ENCODE data around the gene ODF2L. TPM values are rescaled to one million over a fixed set of nuclear protein-coding genes. Genes with fewer than 3 reads are reported as not detected.

ODF2L gene
- total RNA-seq, 2 donors from 2014 or later: 47.9 to 54.2 TPM

- no peak for TF ChIP-seq POLR2AphosphoS5 (IDR thresholded peaks at IDR 0.05)
- TF ChIP-seq POLR2A (IDR thresholded peaks at IDR 0.05): no peak
- TF ChIP-seq CTCF (IDR thresholded peaks at IDR 0.05): no peak
- no peak for DNase-seq (ENCODE audit: low spot score)
- intact Hi-C loops (cut with DNase I): no loop called here
- H3K27ac ChIP-seq: no peak overlapping the region
- H3K36me3 ChIP-seq: no peaks in the 10 kb centered on the region
- no peaks in the 10 kb centered on the region for H3K4me1 ChIP-seq (replicated peaks)
- no peaks in the 10 kb centered on the region for H3K27me3 ChIP-seq (replicated peaks; ENCODE audit: insufficient read depth)
- H3K4me3 ChIP-seq: no peak overlapping the region
- H3K9me3 ChIP-seq: no peaks in the 10 kb centered on the region
Observed at GRCh38 chr1:86370601-86371022, 25.5 kb downstream of the ODF2L start.

GRCh38 chr1:86365896-86366295, 30.2 kb downstream of the ODF2L start:
- H3K27ac ChIP-seq: no peak overlapping the region
- H3K9me3 ChIP-seq: no peaks in the 10 kb centered on the region
- TF ChIP-seq CTCF (IDR thresholded peaks at IDR 0.05) (no peak), POLR2A (IDR thresholded peaks at IDR 0.05) (no peak), POLR2AphosphoS5 (IDR thresholded peaks at IDR 0.05) (no peak)
- intact Hi-C loops (cut with DNase I): no loop called here
- H3K4me3 ChIP-seq: no peak overlapping the region
- WGBS: 94% methylated on average over 6 of the region's 6 CpGs
- H3K4me1 ChIP-seq (replicated peaks): no peaks in the 10 kb centered on the region
- DNase-seq (ENCODE audit: low spot score): no peak
- no peaks in the 10 kb centered on the region for H3K36me3 ChIP-seq
- H3K27me3 ChIP-seq (replicated peaks; ENCODE audit: insufficient read depth): no peaks in the 10 kb centered on the region

- Histone ChIP-seq H3K36me3 (no peaks in the 10 kb centered on the region), H3K4me3 (no peak overlapping the region), H3K27ac (no peak overlapping the region), H3K4me1 (replicated peaks) (no peaks in the 10 kb centered on the region), H3K9me3 (no peaks in the 10 kb centered on the region), H3K27me3 (replicated peaks; ENCODE audit: insufficient read depth) (no peaks in the 10 kb centered on the region)
- TF ChIP-seq CTCF (IDR thresholded peaks at IDR 0.05) (no peak), POLR2AphosphoS5 (IDR thresholded peaks at IDR 0.05) (no peak)
- over 99% methylated on average over 4 of the region's 4 CpGs for WGBS
- intact Hi-C loops (cut with DNase I): no loop called here
- no peak for DNase-seq (ENCODE audit: low spot score)
Observed at GRCh38 chr1:86362807-86363206, 33.3 kb downstream of the ODF2L start.

DNA sequence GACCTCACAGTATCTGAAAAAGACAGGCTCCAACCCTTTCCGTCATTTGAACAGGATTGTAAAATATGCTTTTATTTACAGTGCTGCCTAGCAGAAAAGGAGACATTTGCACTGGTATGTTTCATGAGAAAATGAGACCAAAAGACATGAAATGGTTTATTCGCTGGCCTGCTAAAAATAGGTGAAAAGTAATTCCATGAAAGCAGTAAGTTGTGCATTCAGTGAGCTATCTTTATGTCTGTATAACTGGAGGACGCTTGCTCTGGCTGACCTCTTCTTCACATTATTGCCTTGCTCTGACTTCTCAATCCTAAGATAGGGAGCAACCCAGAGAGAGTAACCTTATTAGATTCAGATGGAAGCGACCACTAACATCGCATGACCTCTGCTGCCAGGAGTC, 38.3 kb downstream of the ODF2L start:
- no peaks in the 10 kb centered on the region for H3K4me1 ChIP-seq (replicated peaks)
- DNase-seq (ENCODE audit: low spot score): no peak
- no peaks in the 10 kb centered on the region for H3K36me3 ChIP-seq
- no peaks in the 10 kb centered on the region for H3K27me3 ChIP-seq (replicated peaks; ENCODE audit: insufficient read depth)
- TF ChIP-seq POLR2A (IDR thresholded peaks at IDR 0.05) (no peak), POLR2AphosphoS5 (IDR thresholded peaks at IDR 0.05) (no peak), CTCF (IDR thresholded peaks at IDR 0.05) (no peak)
- H3K4me3 ChIP-seq: no peak overlapping the region
- intact Hi-C loops (cut with DNase I): no loop called here
- H3K9me3 ChIP-seq: no peaks in the 10 kb centered on the region
- 90% methylated on average over 5 of the region's 5 CpGs for WGBS
- H3K27ac ChIP-seq: no peak overlapping the region

- H3K9me3 ChIP-seq: no peaks in the 10 kb centered on the region
- intact Hi-C loops (cut with DNase I): no loop called here
- TF ChIP-seq POLR2A (IDR thresholded peaks at IDR 0.05): no peak
- no peak for TF ChIP-seq POLR2AphosphoS5 (IDR thresholded peaks at IDR 0.05)
- no peak for TF ChIP-seq CTCF (IDR thresholded peaks at IDR 0.05)
- H3K4me1 ChIP-seq (replicated peaks): no peaks in the 10 kb centered on the region
- no peaks in the 10 kb centered on the region for H3K27me3 ChIP-seq (replicated peaks; ENCODE audit: insufficient read depth)
- no peak for DNase-seq (ENCODE audit: low spot score)
- H3K27ac ChIP-seq: no peak overlapping the region
- 84% methylated on average over 10 of the region's 10 CpGs for WGBS
- no peak overlapping the region for H3K4me3 ChIP-seq
- no peaks in the 10 kb centered on the region for H3K36me3 ChIP-seq
Observed at GRCh38 chr1:86356247-86356646, 39.9 kb downstream of the ODF2L start.

All from prostate gland (tissue), 2 donors.